Neural crest cell (in vitro differentiated cells): ENCODE data around the gene C2CD2L. TPM values are rescaled to one million over a fixed set of nuclear protein-coding genes. Genes with fewer than 3 reads are reported as not detected.
A peak's percentile ranks its signal among the peaks of the same experiment; 100 is the strongest.

Source experiments
- DNase-seq: peaks from one replicate; pipeline ENCODE4 v3.0.0; 2021; ENCODE audit warnings: low read depth, mixed read lengths, low spot score
- H3K27ac Mint-ChIP-seq: one replicate; pipeline ENCODE4 v1.8.0; 2021; ENCODE audit warnings: mild to moderate bottlenecking, mixed read lengths; ENCODE audit not compliant: unreplicated experiment
- H3K27me3 Mint-ChIP-seq: 2 replicates; pipeline ENCODE4 v1.8.0; 2021; ENCODE audit warnings: low read depth, mild to moderate bottlenecking, mixed read lengths
- H3K36me3 Mint-ChIP-seq: 2 replicates; pipeline ENCODE4 v1.8.0; 2021; ENCODE audit warnings: low read depth, mild to moderate bottlenecking, mixed read lengths
- H3K4me1 Mint-ChIP-seq: 2 replicates; pipeline ENCODE4 v1.8.0; 2021; ENCODE audit warnings: mixed read lengths
- H3K4me3 Mint-ChIP-seq: one replicate; pipeline ENCODE4 v1.8.0; 2021; ENCODE audit warnings: mild to moderate bottlenecking, mixed read lengths
- H3K9me3 Mint-ChIP-seq: 2 replicates; pipeline ENCODE4 v1.8.0; 2021; ENCODE audit warnings: mixed read lengths
- total RNA-seq: library from RNA; stranded (reverse); gene quantifications from 2 replicates; pipeline ENCODE4 v1.2.1, GENCODE V29; 2021
- TF ChIP-seq, protein P1 (sequence below): fragments of 200-600 bp; sonication (generic); conservative IDR thresholded peaks from 2 replicates; pipeline ENCODE4 v1.5.0; 2021; ENCODE audit warnings: antibody characterized with exemption, mild to moderate bottlenecking

C2CD2L gene
- total RNA-seq, 1 donor from 2014 or later = 9.8 TPM

DNA sequence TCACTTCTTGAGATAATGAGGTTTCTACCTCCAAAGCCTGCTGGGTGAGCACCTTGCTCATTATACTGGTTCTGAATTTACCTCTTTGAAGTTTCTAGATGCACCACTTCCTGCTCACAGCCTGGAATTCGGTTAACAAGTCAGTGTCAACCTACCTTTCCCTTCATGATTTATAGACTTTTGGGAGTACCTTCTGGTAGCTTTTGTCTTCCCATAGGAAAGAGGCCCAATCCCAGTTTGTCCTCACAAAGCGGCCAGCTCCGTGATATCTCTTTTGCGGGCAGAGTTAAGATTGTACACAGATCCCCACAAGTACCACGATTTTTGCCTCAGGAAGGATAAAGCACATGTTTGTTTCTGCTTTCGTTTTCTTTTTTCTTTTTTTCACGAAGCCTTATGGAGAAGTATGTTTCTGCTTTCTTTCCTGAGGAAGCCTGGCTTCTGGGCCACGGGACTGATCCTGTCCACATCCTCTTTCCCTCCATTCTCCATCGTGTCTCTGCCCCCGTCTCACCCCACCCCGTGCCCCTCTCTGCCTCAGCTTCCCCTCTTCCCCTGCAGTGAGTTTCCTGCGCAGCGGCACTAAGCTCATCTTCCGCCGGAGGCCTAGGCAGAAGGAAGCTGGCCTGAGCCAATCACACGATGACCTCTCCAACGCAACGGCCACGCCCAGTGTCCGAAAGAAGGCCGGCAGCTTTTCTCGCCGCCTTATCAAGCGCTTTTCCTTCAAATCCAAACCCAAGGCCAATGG lies 8.5 kb downstream of the C2CD2L start:
- H3K4me3 Mint-ChIP-seq = peak overlapping the region; percentile 29
- no peaks in the 10 kb centered on the region for H3K36me3 Mint-ChIP-seq
- peaks cover 6% of the 10 kb centered on the region for H3K4me1 Mint-ChIP-seq
- no peak overlapping the region for H3K27ac Mint-ChIP-seq
- no peaks in the 10 kb centered on the region for H3K27me3 Mint-ChIP-seq
- no peaks in the 10 kb centered on the region for H3K9me3 Mint-ChIP-seq
- TF ChIP-seq, protein P1, sequence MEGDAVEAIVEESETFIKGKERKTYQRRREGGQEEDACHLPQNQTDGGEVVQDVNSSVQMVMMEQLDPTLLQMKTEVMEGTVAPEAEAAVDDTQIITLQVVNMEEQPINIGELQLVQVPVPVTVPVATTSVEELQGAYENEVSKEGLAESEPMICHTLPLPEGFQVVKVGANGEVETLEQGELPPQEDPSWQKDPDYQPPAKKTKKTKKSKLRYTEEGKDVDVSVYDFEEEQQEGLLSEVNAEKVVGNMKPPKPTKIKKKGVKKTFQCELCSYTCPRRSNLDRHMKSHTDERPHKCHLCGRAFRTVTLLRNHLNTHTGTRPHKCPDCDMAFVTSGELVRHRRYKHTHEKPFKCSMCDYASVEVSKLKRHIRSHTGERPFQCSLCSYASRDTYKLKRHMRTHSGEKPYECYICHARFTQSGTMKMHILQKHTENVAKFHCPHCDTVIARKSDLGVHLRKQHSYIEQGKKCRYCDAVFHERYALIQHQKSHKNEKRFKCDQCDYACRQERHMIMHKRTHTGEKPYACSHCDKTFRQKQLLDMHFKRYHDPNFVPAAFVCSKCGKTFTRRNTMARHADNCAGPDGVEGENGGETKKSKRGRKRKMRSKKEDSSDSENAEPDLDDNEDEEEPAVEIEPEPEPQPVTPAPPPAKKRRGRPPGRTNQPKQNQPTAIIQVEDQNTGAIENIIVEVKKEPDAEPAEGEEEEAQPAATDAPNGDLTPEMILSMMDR = no peak
- no peak for DNase-seq

DNA sequence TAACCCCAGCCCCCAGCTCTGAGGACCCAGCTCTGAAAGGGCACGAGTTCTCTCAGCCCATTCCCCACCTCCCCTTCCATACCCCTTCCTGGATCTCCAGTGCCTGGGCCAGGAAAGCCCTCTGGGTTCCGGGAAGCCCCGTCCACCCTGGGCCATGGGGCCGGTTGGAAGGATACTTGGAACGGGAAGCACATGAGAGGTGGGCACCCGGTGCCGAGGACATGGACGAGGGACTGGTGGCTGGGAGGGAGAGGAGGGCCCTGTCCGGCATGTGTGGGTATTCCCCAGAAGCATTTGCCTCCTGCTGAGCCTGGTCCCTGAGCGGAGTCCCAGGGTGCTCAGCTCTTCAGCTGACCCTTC lies 9.1 kb downstream of the C2CD2L start:
- Mint-ChIP-seq H3K27me3 (no peaks in the 10 kb centered on the region), H3K9me3 (no peaks in the 10 kb centered on the region), H3K4me1 (peaks cover 12% of the 10 kb centered on the region), H3K36me3 (no peaks in the 10 kb centered on the region), H3K4me3 (no peak overlapping the region), H3K27ac (no peak overlapping the region)
- TF ChIP-seq, protein P1 = no peak
- DNase-seq = no peak

DNA sequence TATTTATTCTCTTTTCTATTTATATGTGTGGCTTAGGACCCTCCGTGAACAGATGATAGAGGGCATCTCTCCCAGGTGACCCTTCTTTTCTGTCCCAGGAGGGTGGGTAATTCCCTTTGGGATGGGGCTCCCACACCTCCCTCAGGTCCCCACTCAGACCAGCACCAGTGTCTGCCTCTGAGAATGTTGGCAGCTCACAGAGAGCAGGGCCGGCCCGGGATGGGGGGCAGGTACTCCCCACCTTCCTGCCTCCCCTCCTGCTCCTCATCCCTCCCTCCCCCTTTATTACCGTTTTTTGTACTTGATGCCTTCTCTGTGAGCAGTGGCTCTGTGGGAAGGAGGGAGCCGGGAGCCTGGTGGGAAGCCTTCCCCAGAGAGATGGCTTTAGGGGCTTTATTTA lies 9.5 kb downstream of the C2CD2L start:
- DNase-seq = no peak
- Mint-ChIP-seq H3K27ac (peak overlapping the region; percentile 67), H3K4me3 (no peak overlapping the region), H3K36me3 (no peaks in the 10 kb centered on the region), H3K27me3 (no peaks in the 10 kb centered on the region), H3K9me3 (no peaks in the 10 kb centered on the region), H3K4me1 (peaks cover 14% of the 10 kb centered on the region)
- TF ChIP-seq, protein P1 = no peak

DNA sequence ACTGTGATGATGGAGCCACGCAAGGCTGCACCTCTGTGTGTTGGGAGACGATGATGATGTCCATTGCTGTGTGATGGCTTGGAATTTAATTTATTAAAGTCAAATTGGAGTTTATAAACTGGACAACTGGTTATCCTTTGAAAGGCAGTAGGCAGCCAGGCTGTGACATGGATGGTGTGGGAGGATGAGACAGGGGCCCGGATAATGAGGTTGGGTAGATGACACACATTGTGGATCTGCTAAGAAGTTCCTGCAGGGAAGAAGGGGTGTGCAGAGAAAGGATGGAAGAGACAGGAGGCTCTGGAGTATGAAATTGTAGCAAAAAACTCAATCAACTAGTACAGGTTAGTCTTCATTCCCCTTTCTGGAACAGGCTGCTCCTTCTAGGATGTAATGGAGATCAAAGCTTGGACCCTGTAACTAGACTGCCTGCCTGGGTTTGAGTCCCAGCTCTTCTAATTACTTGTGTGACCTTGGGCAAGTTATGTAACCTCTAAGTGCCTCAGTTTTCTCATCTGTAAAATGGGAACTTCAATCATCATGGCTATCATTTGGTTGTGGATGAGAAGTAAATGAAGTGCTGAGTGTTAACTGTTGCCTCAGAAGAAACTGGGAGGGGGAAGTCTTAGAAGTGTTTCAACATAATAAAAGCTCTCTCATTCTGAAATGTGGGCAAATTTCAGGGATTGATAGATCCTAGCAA lies 10.0 kb downstream of the C2CD2L start:
- Mint-ChIP-seq H3K4me3 (no peak overlapping the region), H3K9me3 (no peaks in the 10 kb centered on the region), H3K27ac (peak overlapping the region; percentile 67), H3K36me3 (no peaks in the 10 kb centered on the region), H3K27me3 (no peaks in the 10 kb centered on the region), H3K4me1 (peaks cover 18% of the 10 kb centered on the region)
- TF ChIP-seq, protein P1 = no peak
- no peak for DNase-seq

DNA sequence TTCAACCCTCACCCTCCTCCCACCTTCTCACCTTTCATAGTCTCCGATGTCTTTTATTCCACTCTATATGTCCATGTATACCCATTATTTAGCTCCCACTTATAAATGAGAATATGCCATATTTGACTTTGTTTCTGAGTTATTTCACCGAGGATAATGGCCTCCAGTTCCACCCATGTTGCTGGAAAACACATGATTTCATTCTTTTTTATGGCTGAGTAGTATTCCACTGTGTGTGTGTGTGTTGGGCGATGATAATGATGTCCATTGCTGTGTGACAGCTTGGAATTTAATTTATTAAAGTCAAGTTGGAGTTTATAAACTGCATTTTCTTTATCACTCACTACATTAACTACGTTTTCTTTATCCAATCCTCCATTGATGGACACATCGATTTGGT lies 11.1 kb downstream of the C2CD2L start:
- TF ChIP-seq, protein P1 = no peak
- no peaks in the 10 kb centered on the region for H3K9me3 Mint-ChIP-seq
- no peaks in the 10 kb centered on the region for H3K36me3 Mint-ChIP-seq
- no peak for DNase-seq
- H3K27me3 Mint-ChIP-seq = no peaks in the 10 kb centered on the region
- H3K27ac Mint-ChIP-seq = no peak overlapping the region
- H3K4me1 Mint-ChIP-seq = peaks cover 24% of the 10 kb centered on the region
- no peak overlapping the region for H3K4me3 Mint-ChIP-seq
